Osteocyte (in vitro differentiated cells): Measurements from ENCODE around the gene BANF1. TPM values are rescaled to one million over a fixed set of nuclear protein-coding genes. Genes with fewer than 3 reads are reported as not detected.

Experiments used
- DNase-seq: peaks from one replicate; pipeline ENCODE4 v3.0.0; 2021; ENCODE audit warnings: mixed read lengths; ENCODE audit not compliant: unreplicated experiment; ENCODE audit errors: extremely low spot score
- H3K27ac Mint-ChIP-seq: one replicate; pipeline ENCODE4 v1.8.0; 2021; ENCODE audit warnings: mild to moderate bottlenecking, mixed read lengths; ENCODE audit not compliant: unreplicated experiment
- H3K27me3 Mint-ChIP-seq: one replicate; pipeline ENCODE4 v1.8.0; 2021; ENCODE audit warnings: mixed read lengths; ENCODE audit not compliant: unreplicated experiment
- H3K36me3 Mint-ChIP-seq: one replicate; pipeline ENCODE4 v1.8.0; 2021; ENCODE audit warnings: mixed read lengths; ENCODE audit not compliant: unreplicated experiment
- H3K4me1 Mint-ChIP-seq: one replicate; pipeline ENCODE4 v1.8.0; 2021; ENCODE audit warnings: mixed read lengths; ENCODE audit not compliant: unreplicated experiment
- H3K4me3 Mint-ChIP-seq: one replicate; pipeline ENCODE4 v1.8.0; 2021; ENCODE audit warnings: mild to moderate bottlenecking, moderate library complexity, mixed read lengths; ENCODE audit not compliant: unreplicated experiment
- H3K9me3 Mint-ChIP-seq: one replicate; pipeline ENCODE4 v1.8.0; 2021; ENCODE audit warnings: mixed read lengths; ENCODE audit not compliant: unreplicated experiment
- CTCF ChIP-seq: fragments of 200-600 bp; sonication (generic); IDR thresholded peaks from 2 replicates; pipeline ENCODE4 v1.5.0; 2021; ENCODE audit warnings: antibody characterized with exemption, mild to moderate bottlenecking, moderate library complexity
- total RNA-seq: library from RNA; stranded (reverse); gene quantifications from 2 replicates; pipeline ENCODE4 v1.2.1, GENCODE V29; 2021

The BANF1 gene
- total RNA-seq, 1 donor from 2014 or later, result 216 TPM

GRCh38 chr11:65965986-65966762 lies 36.1 kb upstream of the BANF1 start:
- Mint-ChIP-seq H3K27ac (no peak overlapping the region), H3K27me3 (no peaks in the 10 kb centered on the region), H3K4me1 (peaks cover 22% of the 10 kb centered on the region), H3K9me3 (no peaks in the 10 kb centered on the region), H3K36me3 (peaks cover 32% of the 10 kb centered on the region), H3K4me3 (no peak overlapping the region)
- no peak for TF ChIP-seq CTCF
- DNase-seq, result no peak

GRCh38 chr11:65967329-65967934 lies 34.9 kb upstream of the BANF1 start:
- peaks cover 38% of the 10 kb centered on the region for H3K36me3 Mint-ChIP-seq
- H3K4me3 Mint-ChIP-seq, result no peak overlapping the region
- H3K27me3 Mint-ChIP-seq, result no peaks in the 10 kb centered on the region
- no peak for DNase-seq
- no peak overlapping the region for H3K27ac Mint-ChIP-seq
- H3K9me3 Mint-ChIP-seq, result no peaks in the 10 kb centered on the region
- no peak for TF ChIP-seq CTCF
- peaks cover 14% of the 10 kb centered on the region for H3K4me1 Mint-ChIP-seq

GRCh38 chr11:65968600-65969482 lies 33.5 kb upstream of the BANF1 start:
- H3K9me3 Mint-ChIP-seq, result no peaks in the 10 kb centered on the region
- no peaks in the 10 kb centered on the region for H3K27me3 Mint-ChIP-seq
- no peak for TF ChIP-seq CTCF
- H3K4me1 Mint-ChIP-seq, result peaks cover 2% of the 10 kb centered on the region
- H3K36me3 Mint-ChIP-seq, result peaks cover 35% of the 10 kb centered on the region
- H3K4me3 Mint-ChIP-seq, result no peak overlapping the region
- H3K27ac Mint-ChIP-seq, result no peak overlapping the region
- DNase-seq, result no peak

GRCh38 chr11:65972116-65972515 lies 30.2 kb upstream of the BANF1 start:
- no peak overlapping the region for H3K4me3 Mint-ChIP-seq
- H3K9me3 Mint-ChIP-seq, result no peaks in the 10 kb centered on the region
- H3K27ac Mint-ChIP-seq, result no peak overlapping the region

More at GRCh38 chr11:65972116-65972515, 30.2 kb upstream of the BANF1 start:
- H3K36me3 Mint-ChIP-seq, result peaks cover 40% of the 10 kb centered on the region
- no peaks in the 10 kb centered on the region for H3K4me1 Mint-ChIP-seq
- H3K27me3 Mint-ChIP-seq, result no peaks in the 10 kb centered on the region
- no peak for TF ChIP-seq CTCF
- no peak for DNase-seq
